IPS DF 4.7 (cell line): ENCODE results near the gene ZNF488.

ENCODE experiments used
- DNase-seq: peaks from one replicate; pipeline ENCODE4 v3.0.0-alpha.2; 2013; ENCODE audit warnings: low spot score; ENCODE audit errors: extremely low read depth

Gene ZNF488

GRCh38 chr10:47366731-47367460 lies 17.2 kb downstream of the ZNF488 start:
- no peak for DNase-seq

DNA sequence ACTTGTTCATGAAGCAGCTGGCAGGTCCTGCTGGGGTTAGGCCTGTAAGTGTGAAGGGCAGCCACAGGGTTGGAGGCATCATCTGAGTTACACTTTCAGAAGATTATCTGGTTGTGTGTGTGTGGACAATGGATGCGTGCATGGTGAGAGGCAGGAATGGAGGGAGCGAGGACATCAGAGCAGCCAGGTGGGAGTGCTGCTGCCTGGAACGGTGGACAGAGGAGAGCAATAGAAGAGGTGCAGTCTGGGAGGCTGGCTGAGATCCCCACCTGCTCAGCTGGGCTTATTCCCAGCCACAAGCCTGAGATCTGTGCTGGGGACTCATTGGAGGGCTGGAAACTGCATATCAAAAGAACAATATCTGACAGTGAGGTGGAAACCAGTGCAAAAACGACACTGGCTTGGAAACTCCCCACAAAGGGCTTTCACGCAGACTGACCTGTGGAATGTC lies 17.9 kb downstream of the ZNF488 start:
- no peak for DNase-seq

DNA sequence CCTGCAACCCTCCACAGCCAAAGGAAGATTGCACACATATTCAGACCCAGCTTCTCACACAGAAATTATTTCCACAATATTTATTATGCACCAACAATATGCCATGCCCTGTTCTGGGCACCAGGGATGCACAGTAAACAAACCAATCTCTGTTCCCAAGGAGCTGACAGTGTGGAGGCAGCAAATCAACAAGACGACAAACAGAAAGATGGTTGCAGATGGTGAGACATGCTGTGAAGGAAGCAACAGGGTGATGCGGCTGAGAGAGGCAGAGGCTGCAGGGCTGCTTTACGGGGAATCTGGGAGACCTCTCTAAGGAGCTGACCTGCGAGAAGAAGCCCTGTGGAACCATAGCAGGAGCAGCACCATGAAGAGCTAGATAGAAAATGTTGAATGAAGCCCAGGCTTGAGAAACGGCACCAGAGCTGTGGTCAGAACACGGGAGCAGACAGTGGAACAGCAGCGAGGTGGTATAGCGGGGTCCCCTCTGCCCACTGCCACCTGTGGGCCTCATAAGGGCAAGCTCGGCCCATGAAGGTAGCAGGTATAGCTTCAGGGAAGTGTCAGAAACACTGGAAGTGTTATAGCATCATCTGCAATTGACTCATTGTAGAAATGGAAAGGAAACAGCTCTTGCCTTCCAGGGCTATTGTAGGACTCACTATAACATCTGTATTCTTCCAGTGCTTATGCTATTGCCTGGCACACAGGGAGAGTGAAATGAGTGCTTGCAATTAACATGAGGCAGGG lies 18.5 kb downstream of the ZNF488 start:
- no peak for DNase-seq

GRCh38 chr10:47364911-47365310 lies 19.2 kb downstream of the ZNF488 start:
- DNase-seq: no peak

GRCh38 chr10:47364366-47364765 lies 19.7 kb downstream of the ZNF488 start:
- DNase-seq: no peak

GRCh38 chr10:47363781-47364180 lies 20.3 kb downstream of the ZNF488 start:
- no peak for DNase-seq

DNA sequence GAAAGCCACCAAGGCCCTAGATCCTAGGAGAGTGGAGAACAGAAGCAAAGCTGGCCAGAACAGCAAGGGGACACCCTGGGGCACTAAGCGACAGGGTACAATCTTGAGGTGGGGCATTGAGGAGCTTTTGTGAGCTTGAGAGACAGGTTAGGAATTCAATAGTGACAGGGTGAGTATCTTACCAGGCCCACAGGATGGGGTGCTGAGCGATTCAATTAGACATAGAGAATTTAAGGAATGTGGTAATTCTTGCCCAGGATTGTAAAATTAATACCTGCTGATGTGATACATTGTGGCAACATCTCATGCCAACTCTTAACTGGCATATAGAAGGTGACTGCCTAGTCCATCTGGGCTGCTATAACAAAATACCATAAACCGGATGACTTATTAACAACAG lies 21.9 kb downstream of the ZNF488 start:
- DNase-seq: no peak

GRCh38 chr10:47361293-47361692 lies 22.8 kb downstream of the ZNF488 start:
- peak; percentile 53 for DNase-seq

GRCh38 chr10:47360419-47361040 lies 23.6 kb downstream of the ZNF488 start:
- DNase-seq: no peak

DNA sequence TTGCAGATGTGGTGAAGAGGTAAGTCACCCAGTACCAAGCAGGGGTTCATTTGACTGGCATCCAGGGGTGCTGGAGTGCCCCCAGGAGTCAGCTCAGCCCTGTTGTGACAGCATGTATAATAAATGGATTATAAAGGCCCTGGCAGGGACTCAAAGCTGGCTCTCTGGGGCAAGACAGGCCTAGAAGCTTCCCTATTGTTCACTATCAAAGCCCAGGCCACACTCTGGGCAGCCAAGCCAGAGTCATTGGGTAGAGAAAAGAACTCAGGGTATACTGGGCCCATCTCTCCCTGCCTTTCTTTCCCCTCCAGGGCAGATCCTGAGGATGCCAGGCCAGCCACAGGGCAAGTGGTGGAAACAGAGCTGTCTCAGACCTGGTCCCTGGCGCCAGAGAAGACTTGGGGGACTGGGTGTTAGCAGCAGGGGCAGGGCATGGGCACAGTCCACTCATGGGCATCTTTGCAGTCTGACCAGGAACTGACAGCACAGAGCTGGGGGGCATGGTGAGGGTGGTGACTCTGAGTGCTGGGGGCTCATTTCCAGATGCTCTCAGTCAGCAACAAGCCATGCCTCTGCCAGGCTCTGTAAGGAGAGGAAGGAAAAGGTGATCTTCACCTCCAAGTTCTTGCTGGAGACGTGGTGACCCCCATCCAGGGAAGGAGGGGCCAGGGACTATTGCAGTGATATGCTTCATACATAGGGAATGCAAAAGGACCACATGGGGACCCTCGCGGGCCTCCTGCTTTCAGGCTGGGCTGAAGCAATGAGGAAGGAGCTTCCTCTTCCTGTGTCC lies 24.3 kb downstream of the ZNF488 start:
- no peak for DNase-seq

DNA sequence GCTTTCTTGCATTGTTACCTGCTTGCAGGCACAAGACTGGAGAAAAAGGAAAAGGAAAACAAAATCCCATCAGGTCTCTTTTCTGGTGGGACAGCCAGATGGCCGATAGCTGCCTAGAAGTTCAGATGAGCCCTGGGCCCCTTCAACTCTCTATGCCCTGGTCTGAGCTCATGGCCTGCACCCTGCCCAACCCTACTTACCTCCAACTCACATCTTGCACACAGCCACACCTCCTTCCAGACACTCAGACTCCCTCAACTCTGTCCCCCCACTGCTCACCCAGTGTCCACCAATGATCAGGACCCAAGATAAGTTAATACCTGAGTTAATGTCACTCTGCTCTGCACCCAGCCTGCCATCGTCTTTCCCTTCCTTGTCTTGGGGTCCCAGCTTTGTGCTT lies 25.0 kb downstream of the ZNF488 start:
- no peak for DNase-seq

DNA sequence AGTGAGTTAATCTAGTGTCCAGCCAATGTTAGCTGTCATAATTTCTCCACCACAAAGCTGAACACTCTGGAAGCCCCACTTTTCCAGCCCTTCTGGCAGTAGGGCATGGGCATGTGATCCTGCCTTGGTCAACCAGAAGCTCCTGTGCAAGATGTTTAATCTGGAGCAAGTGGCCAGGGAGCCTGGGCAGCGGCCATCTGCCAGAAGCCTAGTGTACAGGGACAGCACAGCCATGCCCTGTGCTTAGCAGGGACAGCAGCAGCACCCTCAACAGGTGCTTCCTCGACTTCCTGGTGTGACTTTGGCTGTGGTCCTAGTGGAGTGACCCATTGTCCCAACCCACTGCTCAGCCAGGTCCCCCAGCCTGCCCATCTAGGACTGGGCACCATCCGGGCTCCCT lies 25.6 kb downstream of the ZNF488 start:
- no peak for DNase-seq

DNA sequence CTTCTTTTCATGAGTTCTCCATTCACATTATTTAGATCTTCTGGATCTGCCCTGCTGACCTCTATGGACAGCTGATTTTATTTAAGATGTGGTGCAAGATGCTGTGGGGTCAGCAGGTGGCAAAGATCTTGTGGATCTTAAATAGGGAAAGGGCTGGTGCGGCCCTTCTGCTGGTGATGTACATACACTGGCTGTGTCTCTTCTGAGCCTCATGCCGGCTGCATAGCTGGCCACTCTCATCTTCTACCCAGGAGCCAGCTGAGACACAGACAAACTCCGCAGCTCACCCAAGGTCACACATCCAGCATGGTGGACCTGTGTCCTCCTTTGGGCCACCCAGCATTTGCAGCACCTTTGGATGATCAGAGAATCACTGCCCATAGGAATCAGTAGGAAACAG lies 26.2 kb downstream of the ZNF488 start:
- DNase-seq: no peak

DNA sequence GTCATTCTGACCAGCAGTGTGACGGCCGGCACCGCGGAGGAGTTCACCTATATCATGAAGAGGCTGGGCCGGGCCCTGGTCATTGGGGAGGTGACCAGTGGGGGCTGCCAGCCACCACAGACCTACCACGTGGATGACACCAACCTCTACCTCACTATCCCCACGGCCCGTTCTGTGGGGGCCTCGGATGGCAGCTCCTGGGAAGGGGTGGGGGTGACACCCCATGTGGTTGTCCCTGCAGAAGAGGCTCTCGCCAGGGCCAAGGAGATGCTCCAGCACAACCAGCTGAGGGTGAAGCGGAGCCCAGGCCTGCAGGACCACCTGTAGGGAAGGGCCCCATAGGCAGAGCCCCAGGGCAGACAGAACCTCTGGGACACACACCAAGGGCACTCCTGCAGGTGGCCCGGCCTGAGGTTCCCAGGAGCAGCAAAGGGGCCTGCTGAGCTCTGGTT lies 26.9 kb downstream of the ZNF488 start:
- DNase-seq: no peak

- DNase-seq: no peak
Measured at GRCh38 chr10:47356708-47357107, 27.4 kb downstream of the ZNF488 start.

- DNase-seq: no peak
Measured at GRCh38 chr10:47354900-47355299, 29.2 kb downstream of the ZNF488 start.

DNA sequence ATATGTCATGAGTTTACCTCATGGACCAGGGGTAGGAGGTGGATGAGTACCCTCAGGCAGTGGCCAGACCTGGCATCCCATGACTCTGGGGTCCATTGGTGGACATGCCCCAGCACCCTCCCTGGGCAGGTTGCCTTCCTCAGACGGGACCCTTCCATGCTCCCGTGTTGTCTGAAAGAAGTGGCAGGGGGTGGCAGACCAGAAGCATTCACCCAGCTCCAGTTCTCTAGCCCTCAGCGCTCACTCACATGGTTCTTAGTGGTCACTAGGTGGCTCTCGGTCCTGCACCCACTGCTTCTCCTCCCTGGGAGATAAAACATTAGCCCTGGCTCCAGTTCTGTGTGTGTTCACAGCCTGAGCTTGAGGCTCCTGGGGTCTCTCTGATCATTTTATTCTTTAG lies 29.9 kb downstream of the ZNF488 start:
- no peak for DNase-seq

- no peak for DNase-seq
Measured at GRCh38 chr10:47353351-47353750, 30.7 kb downstream of the ZNF488 start.

DNA sequence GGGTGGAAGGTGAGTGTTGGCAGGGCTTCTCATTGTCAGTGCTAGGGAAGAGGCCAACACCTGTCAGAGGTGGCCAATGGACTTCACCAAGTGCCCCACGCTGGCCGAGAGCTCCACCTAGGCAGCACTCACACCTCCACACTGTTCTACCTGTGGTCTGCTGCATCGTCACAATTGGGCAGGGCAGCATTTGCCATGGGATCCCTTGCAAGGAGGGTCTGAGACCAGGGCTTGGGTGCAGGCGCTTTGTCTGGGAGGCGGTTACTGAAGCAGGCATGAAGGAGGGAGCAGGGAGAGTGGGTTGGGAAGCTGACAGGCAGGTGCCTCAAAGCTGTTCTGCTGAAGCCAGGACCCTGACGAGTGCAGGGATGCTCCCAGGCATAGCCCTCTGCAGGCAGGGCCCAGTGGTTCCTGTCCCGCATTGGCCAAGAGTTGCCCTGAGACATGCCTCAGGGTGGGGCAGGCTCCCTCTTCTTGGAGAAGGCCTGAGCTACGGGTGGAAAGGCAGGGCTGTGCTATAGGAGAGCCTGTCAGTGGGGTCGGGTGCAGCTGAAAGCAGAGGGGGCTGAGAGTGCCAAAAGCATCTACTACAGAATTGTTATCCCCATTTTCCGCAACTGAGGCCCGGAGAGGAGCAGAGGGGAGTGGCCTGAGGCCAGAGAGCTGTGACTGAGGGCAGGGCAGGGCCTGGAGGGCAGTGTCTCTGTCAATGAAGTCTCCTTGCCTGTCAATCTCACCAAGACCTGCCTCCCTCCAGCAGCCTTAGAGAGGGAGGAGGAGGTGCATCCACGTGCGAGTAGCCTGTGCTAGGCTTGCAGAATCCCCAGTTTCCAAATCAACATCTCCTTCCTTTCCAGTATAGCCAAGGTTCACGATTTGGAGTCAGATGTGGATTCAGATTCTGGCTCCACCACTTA lies 31.9 kb downstream of the ZNF488 start:
- DNase-seq: no peak
